ENCODE data around the gene FBXL13.

- no peak for TF ChIP-seq CTCF (IDR thresholded peaks at IDR 0.05)
- TF ChIP-seq POLR2A (IDR thresholded peaks at IDR 0.05): no peak
Observed at GRCh38 chr7:102979670-102980069, 94.9 kb downstream of the FBXL13 start.
